PC-9 (cell line): ENCODE measurements around the gene UNC5CL. TPM values are rescaled to one million over a fixed set of nuclear protein-coding genes. Genes with fewer than 3 reads are reported as not detected.
A peak's percentile ranks its signal among the peaks of the same experiment; 100 is the strongest.

ENCODE experiments used
- BruUV-seq: library from RNA; stranded (reverse); fragments of 400-500 nt; replicated peaks from 2 replicates; lab custom pipeline; 2021; lab: Mats Ljungman, UMichigan
- CTCF ChIA-PET: fragments of 300-600 bp; sonication (Branson Sonifier 250); formaldehyde crosslinking; loops from one replicate; lab custom pipeline; 2022; ENCODE audit warnings: antibody characterized with exemption; lab: Charles Lee
- POLR2A ChIA-PET: fragments of 300-600 bp; sonication (Branson Sonifier 250); formaldehyde crosslinking; loops from one replicate; lab custom pipeline; 2022; ENCODE audit warnings: antibody characterized with exemption; ENCODE audit not compliant: unreplicated experiment; lab: Charles Lee
- DNase-seq, 2 experiments: peaks; one replicate each; pipeline versions ENCODE4 v3.0.0 to v3.0.0-alpha.2; 2015 to 2022; ENCODE audit warnings: mixed read lengths in 1 of 2
- H2AFZ ChIP-seq: fragments of 200-600 bp; sonication (generic); 2 replicates; pipeline ENCODE4 v1.8.1; 2017; ENCODE audit warnings: antibody characterized with exemption
- H3F3A ChIP-seq: fragments of 200-600 bp; sonication (generic); 2 replicates; pipeline ENCODE4 v1.8.1; 2017; ENCODE audit warnings: antibody characterized with exemption, mild to moderate bottlenecking, low read depth; ENCODE audit not compliant: insufficient read depth
- H3K27ac ChIP-seq: fragments of 200-600 bp; sonication (generic); 2 replicates; pipeline ENCODE4 v1.6.1; 2016; ENCODE audit warnings: mixed run types
- H3K27me3 ChIP-seq: fragments of 200-600 bp; sonication (generic); 2 replicates; pipeline ENCODE4 v1.6.1; 2016; ENCODE audit warnings: low read depth, mixed run types; ENCODE audit not compliant: insufficient read depth
- H3K36me3 ChIP-seq: fragments of 200-600 bp; sonication (generic); 2 replicates; pipeline ENCODE4 v1.6.1; 2016; ENCODE audit warnings: low read depth, mixed run types
- H3K4me1 ChIP-seq: fragments of 200-600 bp; sonication (generic); replicated peaks from 2 replicates; pipeline ENCODE4 v1.6.1; 2016; ENCODE audit warnings: mixed run types; ENCODE audit not compliant: insufficient read depth
- H3K4me2 ChIP-seq: fragments of 200-600 bp; sonication (generic); 2 replicates; pipeline ENCODE4 v1.6.1; 2017; ENCODE audit warnings: mixed run types
- H3K4me3 ChIP-seq: fragments of 200-600 bp; sonication (generic); 2 replicates; pipeline ENCODE4 v1.6.1; 2016; ENCODE audit warnings: mixed run types
- H3K79me2 ChIP-seq: fragments of 200-600 bp; sonication (generic); 2 replicates; pipeline ENCODE4 v1.6.1; 2017; ENCODE audit warnings: low read depth, mixed run types
- H3K9me2 ChIP-seq: fragments of 200-600 bp; sonication (generic); 2 replicates; pipeline ENCODE4 v1.8.1; 2017; ENCODE audit warnings: mild to moderate bottlenecking; ENCODE audit not compliant: insufficient read depth
- H3K9me3 ChIP-seq: fragments of 200-600 bp; sonication (generic); 2 replicates; pipeline ENCODE4 v1.8.1; 2016; ENCODE audit warnings: low read depth; ENCODE audit not compliant: insufficient read depth
- H4K20me1 ChIP-seq: fragments of 200-600 bp; sonication (generic); 2 replicates; pipeline ENCODE4 v1.8.1; 2017; ENCODE audit not compliant: insufficient read depth
- EZH2 ChIP-seq: fragments of 200-600 bp; sonication (generic); IDR thresholded peaks from 2 replicates; pipeline ENCODE4 v1.8.0; 2017; ENCODE audit warnings: antibody characterized with exemption, low read depth
- intact Hi-C: fragments of 100-400 bp; cut with micrococcal nuclease; formaldehyde crosslinking; loops from one replicate; pipeline ENCODE4 v1.10.0; 2022; ENCODE audit not compliant: unreplicated experiment
- total RNA-seq: library from RNA; stranded (reverse); gene quantifications from 2 replicates; pipeline ENCODE4 v1.2.3, GENCODE V29; 2021
- TF ChIP-seq, protein P1 (sequence below): fragments of 200-600 bp; sonication (generic); conservative IDR thresholded peaks from 2 replicates; pipeline ENCODE4 v1.6.1; 2017; ENCODE audit warnings: mixed run types, antibody characterized with exemption, mild to moderate bottlenecking, moderate library complexity

UNC5CL gene
- total RNA-seq, 1 experiment from 2014 or later, result 1.7 TPM

DNA sequence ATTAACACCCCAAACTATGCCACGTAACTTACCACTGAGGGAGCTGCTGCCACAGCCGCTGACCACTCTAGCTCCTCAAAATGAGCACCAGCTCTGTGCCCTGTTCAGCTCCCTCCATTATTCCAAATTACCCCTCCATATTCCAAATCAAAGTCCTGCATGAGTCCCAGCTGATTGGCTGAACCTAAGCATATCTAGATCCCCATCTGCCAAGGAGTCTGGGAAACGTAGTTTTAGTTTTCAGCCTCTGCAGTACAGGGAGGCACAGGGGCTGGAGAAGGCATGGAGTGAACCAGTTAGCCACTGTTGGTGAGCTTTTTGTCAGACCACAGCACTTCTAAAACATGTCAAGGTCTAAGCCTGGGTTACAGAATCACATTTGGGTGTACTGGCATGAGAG is 15.9 kb downstream of the UNC5CL start:
- DNase-seq, result no peak
- no peak overlapping the region for H3K4me3 ChIP-seq
- no peak overlapping the region for H3K4me2 ChIP-seq
- no TSS peak for BruUV-seq
- H2AFZ ChIP-seq, result no peak overlapping the region
- H3K9me3 ChIP-seq, result no peaks in the 10 kb centered on the region
- ChIA-PET POLR2A (no interaction called here), CTCF (interaction anchor here (0.6 kb wide), 1 partner anchor 67 kb away, joined by 3 read pairs; no protein-coding TSS in a partner anchor)
- intact Hi-C loops, result loop anchor here (5.0 kb wide), 1 partner anchor 471 kb away; no protein-coding TSS in a partner anchor
- H3K79me2 ChIP-seq, result no peaks in the 10 kb centered on the region
- no peaks in the 10 kb centered on the region for H3K36me3 ChIP-seq
- no peaks in the 10 kb centered on the region for H3F3A ChIP-seq
- H3K9me2 ChIP-seq, result no peaks in the 10 kb centered on the region
- H3K4me1 ChIP-seq, result peaks cover 12% of the 10 kb centered on the region; the same call in 1 of the 2 replicates
- H3K27me3 ChIP-seq, result no peaks in the 10 kb centered on the region
- TF ChIP-seq, protein P1, sequence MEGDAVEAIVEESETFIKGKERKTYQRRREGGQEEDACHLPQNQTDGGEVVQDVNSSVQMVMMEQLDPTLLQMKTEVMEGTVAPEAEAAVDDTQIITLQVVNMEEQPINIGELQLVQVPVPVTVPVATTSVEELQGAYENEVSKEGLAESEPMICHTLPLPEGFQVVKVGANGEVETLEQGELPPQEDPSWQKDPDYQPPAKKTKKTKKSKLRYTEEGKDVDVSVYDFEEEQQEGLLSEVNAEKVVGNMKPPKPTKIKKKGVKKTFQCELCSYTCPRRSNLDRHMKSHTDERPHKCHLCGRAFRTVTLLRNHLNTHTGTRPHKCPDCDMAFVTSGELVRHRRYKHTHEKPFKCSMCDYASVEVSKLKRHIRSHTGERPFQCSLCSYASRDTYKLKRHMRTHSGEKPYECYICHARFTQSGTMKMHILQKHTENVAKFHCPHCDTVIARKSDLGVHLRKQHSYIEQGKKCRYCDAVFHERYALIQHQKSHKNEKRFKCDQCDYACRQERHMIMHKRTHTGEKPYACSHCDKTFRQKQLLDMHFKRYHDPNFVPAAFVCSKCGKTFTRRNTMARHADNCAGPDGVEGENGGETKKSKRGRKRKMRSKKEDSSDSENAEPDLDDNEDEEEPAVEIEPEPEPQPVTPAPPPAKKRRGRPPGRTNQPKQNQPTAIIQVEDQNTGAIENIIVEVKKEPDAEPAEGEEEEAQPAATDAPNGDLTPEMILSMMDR, result no peak
- no peak for TF ChIP-seq EZH2
- no peaks in the 10 kb centered on the region for H4K20me1 ChIP-seq
- H3K27ac ChIP-seq, result no peak overlapping the region

DNA sequence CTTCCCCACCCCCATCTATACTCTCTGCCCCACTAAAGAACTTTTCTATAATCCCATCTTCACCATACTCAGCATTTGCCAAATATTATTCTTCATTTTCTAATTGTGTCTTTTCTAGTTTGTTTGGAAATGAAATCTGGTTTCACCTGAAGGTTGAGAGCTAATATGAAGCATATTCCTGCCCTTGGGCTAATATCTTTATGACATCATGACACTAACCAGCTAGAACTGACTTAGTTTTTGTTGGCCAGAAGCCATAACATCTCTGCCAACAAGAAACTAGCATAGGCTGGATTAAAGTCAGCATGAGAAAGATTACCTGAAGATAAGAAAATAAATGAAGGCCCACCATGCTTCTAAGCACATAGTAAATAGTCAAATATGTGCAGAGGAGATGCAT is 16.7 kb downstream of the UNC5CL start:
- DNase-seq, result peak in 1 of 2 experiments; percentile 37
- Histone ChIP-seq H3K27ac (no peak overlapping the region), H3K4me1 (peaks cover 12% of the 10 kb centered on the region; the same call in 1 of the 2 replicates), H3K27me3 (no peaks in the 10 kb centered on the region), H3K4me2 (peak overlapping the region; percentile 2; the same call in 1 of the 2 replicates), H3K36me3 (no peaks in the 10 kb centered on the region), H3K79me2 (no peaks in the 10 kb centered on the region), H4K20me1 (no peaks in the 10 kb centered on the region), H3F3A (no peaks in the 10 kb centered on the region), H3K9me2 (no peaks in the 10 kb centered on the region), H3K9me3 (no peaks in the 10 kb centered on the region), H3K4me3 (no peak overlapping the region), H2AFZ (no peak overlapping the region)
- POLR2A ChIA-PET, result interaction anchor here (0.7 kb wide), 1 partner anchor 100 kb away, joined by 3 read pairs; no protein-coding TSS in a partner anchor
- BruUV-seq, result no TSS peak
- intact Hi-C loops, result loop anchor here (1.0 to 5.0 kb wide), 2 partner anchors 127 to 470 kb away; no protein-coding TSS in a partner anchor
- TF ChIP-seq EZH2, result no peak
- TF ChIP-seq, protein P1, result no peak
- CTCF ChIA-PET, result interaction anchor here (0.6 to 0.7 kb wide), 2 partner anchors 66 to 152 kb away, joined by 3 to 4 read pairs; no protein-coding TSS in a partner anchor

DNA sequence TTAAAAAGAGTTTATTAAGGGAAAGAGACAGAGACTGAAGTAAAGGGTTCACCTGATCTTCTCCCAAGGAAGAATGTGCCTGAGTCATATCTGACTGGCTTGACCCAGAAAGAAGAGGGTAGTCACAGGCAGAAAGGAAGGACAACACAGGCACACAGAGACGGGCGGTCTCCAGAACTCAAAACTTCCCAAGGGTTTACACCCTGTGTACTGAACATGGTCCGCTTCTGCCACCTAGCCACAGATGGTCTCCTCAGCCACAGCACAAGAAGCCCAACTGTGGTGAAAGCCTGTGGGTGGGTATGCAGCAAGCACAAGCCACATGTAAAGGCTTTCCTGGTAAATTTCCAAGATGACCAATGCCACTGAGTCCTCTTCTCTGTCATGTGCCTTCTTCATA is 17.2 kb downstream of the UNC5CL start:
- H3K4me1 ChIP-seq, result peaks cover 12% of the 10 kb centered on the region; the same call in 1 of the 2 replicates
- no peaks in the 10 kb centered on the region for H3F3A ChIP-seq
- BruUV-seq, result no TSS peak
- no peak overlapping the region for H3K27ac ChIP-seq
- H3K9me2 ChIP-seq, result no peaks in the 10 kb centered on the region
- no peaks in the 10 kb centered on the region for H4K20me1 ChIP-seq
- POLR2A ChIA-PET, result no interaction called here
- CTCF ChIA-PET, result interaction anchor here (0.7 kb wide), 1 partner anchor 152 kb away, joined by 4 read pairs; no protein-coding TSS in a partner anchor
- H3K4me3 ChIP-seq, result no peak overlapping the region
- H2AFZ ChIP-seq, result no peak overlapping the region
- H3K4me2 ChIP-seq, result peak overlapping the region; percentile 2; the same call in 1 of the 2 replicates
- intact Hi-C loops, result loop anchor here (1.0 to 5.0 kb wide), 2 partner anchors 127 to 470 kb away; no protein-coding TSS in a partner anchor
- H3K79me2 ChIP-seq, result no peaks in the 10 kb centered on the region
- TF ChIP-seq, protein P1, result 0 out of 2 replicates have a peak, but pooled peaks have one; percentile 26
- no peak for TF ChIP-seq EZH2
- DNase-seq, result peak; percentile 46 to 56
- H3K9me3 ChIP-seq, result no peaks in the 10 kb centered on the region
- no peaks in the 10 kb centered on the region for H3K36me3 ChIP-seq
- H3K27me3 ChIP-seq, result no peaks in the 10 kb centered on the region
